ENCODE results near the gene TPST1.

DNA sequence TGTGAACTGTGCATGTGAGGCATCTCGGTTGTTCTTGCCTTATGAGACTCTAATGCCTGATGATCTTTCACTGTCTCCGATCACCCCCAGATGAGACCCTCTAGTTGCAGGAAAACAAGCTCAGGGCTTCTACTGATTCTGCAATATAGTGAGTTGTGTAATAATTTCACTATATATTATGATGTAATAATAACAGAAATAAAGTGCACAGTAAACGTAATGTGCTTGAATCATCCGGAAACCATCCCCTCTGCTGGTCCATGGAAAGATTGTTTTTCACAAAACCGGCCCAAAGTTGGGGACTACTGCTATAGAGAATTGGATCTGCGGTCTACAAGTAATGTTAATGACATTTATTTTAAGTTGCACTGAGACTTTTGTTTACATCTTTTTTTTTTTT, 126.7 kb downstream of the TPST1 start:
- TF ChIP-seq, protein P1, sequence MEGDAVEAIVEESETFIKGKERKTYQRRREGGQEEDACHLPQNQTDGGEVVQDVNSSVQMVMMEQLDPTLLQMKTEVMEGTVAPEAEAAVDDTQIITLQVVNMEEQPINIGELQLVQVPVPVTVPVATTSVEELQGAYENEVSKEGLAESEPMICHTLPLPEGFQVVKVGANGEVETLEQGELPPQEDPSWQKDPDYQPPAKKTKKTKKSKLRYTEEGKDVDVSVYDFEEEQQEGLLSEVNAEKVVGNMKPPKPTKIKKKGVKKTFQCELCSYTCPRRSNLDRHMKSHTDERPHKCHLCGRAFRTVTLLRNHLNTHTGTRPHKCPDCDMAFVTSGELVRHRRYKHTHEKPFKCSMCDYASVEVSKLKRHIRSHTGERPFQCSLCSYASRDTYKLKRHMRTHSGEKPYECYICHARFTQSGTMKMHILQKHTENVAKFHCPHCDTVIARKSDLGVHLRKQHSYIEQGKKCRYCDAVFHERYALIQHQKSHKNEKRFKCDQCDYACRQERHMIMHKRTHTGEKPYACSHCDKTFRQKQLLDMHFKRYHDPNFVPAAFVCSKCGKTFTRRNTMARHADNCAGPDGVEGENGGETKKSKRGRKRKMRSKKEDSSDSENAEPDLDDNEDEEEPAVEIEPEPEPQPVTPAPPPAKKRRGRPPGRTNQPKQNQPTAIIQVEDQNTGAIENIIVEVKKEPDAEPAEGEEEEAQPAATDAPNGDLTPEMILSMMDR (IDR thresholded peaks at IDR 0.05), result no peak
- TF ChIP-seq, protein P2, sequence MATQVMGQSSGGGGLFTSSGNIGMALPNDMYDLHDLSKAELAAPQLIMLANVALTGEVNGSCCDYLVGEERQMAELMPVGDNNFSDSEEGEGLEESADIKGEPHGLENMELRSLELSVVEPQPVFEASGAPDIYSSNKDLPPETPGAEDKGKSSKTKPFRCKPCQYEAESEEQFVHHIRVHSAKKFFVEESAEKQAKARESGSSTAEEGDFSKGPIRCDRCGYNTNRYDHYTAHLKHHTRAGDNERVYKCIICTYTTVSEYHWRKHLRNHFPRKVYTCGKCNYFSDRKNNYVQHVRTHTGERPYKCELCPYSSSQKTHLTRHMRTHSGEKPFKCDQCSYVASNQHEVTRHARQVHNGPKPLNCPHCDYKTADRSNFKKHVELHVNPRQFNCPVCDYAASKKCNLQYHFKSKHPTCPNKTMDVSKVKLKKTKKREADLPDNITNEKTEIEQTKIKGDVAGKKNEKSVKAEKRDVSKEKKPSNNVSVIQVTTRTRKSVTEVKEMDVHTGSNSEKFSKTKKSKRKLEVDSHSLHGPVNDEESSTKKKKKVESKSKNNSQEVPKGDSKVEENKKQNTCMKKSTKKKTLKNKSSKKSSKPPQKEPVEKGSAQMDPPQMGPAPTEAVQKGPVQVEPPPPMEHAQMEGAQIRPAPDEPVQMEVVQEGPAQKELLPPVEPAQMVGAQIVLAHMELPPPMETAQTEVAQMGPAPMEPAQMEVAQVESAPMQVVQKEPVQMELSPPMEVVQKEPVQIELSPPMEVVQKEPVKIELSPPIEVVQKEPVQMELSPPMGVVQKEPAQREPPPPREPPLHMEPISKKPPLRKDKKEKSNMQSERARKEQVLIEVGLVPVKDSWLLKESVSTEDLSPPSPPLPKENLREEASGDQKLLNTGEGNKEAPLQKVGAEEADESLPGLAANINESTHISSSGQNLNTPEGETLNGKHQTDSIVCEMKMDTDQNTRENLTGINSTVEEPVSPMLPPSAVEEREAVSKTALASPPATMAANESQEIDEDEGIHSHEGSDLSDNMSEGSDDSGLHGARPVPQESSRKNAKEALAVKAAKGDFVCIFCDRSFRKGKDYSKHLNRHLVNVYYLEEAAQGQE (IDR thresholded peaks at IDR 0.05; ENCODE audit: insufficient read depth in 1 of 2, low read depth in 2 of 2, low read length in 1 of 2), result no peak
- TF ChIP-seq POLR2AphosphoS5 (IDR thresholded peaks at IDR 0.05; ENCODE audit: low read depth, low read length), result no peak
- no peak for TF ChIP-seq TCF7L2 (IDR thresholded peaks at IDR 0.05; ENCODE audit: low read depth, low read length)
